HCT116 (cell line): ENCODE results near the gene ARHGAP18. TPM values are rescaled to one million over a fixed set of nuclear protein-coding genes. Genes with fewer than 3 reads are reported as not detected.

Source experiments
- ATAC-seq: fragments of 200-7000 bp; cut with Tn5 transposase; 2 replicates; pipeline ENCODE4 v1.9.1; 2020; ENCODE audit warnings: mild to moderate bottlenecking, moderate library complexity
- BruUV-seq: library from RNA; stranded (reverse); fragments of 400-500 nt; replicated peaks from 2 replicates; lab custom pipeline; 2021; lab: Mats Ljungman, UMichigan
- CTCF ChIA-PET: fragments of 300-600 bp; sonication (Branson Sonifier 250); formaldehyde crosslinking; loops from one replicate; lab custom pipeline; 2021; ENCODE audit warnings: antibody characterized with exemption; lab: Charles Lee
- POLR2A ChIA-PET: fragments of 300-600, 350-600 bp; sonication (Branson Sonifier 250); formaldehyde crosslinking; loops from one replicate; lab custom pipeline; 2021; ENCODE audit warnings: antibody characterized with exemption; lab: Charles Lee
- RAD21 ChIA-PET, 2 experiments: fragments of 300-600 bp; sonication (Branson Sonifier 250); formaldehyde crosslinking; loops; one replicate each; lab custom pipeline; 2023; ENCODE audit warnings: low total read pairs in 2 of 2; ENCODE audit not compliant: uncharacterized antibody in 2 of 2, unreplicated experiment in 2 of 2, low non-redundant PET in 1 of 2; lab: Charles Lee
- DNase-seq: peaks from one replicate; pipeline ENCODE4 v3.0.0-alpha.2; 2010; ENCODE audit warnings: low read depth, low spot score
- H2AFZ ChIP-seq: fragments of 200-600 bp; shearing (Covaris generic), sonication (generic); 2 replicates; pipeline ENCODE4 v1.6.1; 2017; ENCODE audit warnings: low read depth, mixed run types, mixed read lengths, antibody characterized with exemption, low read length; ENCODE audit not compliant: poor library complexity, severe bottlenecking
- H3K27ac ChIP-seq: 2 replicates; pipeline ENCODE4 v1.5.1; 2012; ENCODE audit warnings: low read depth, low read length
- H3K27me3 ChIP-seq: fragments of 200-600 bp; sonication (generic); 2 replicates; pipeline ENCODE4 v1.6.1; 2016; ENCODE audit warnings: mixed run types, low read length, mixed read lengths; ENCODE audit not compliant: insufficient read depth
- H3K36me3 ChIP-seq, 2 experiments: fragments of 200-500 bp in 1 of 2; fragments of 200-600 bp in 1 of 2; sonication (Bioruptor generic) in 1 of 2; sonication (generic) in 1 of 2; 2 replicates each; pipeline versions ENCODE4 v1.5.1 to v1.6.1; 2014 to 2016; ENCODE audit warnings: low read length in 2 of 2, inconsistent platforms in 1 of 2, mixed read lengths in 1 of 2, mixed run types in 1 of 2; ENCODE audit not compliant: insufficient read depth in 2 of 2, control insufficient read depth in 1 of 2
- H3K4me1 ChIP-seq, 2 experiments: fragments of 200-600 bp in 1 of 2; sonication (generic) in 1 of 2; 2 replicates each; pipeline versions ENCODE4 v1.5.1 to v1.6.1; 2012 to 2017; ENCODE audit warnings: low read length in 2 of 2, inconsistent platforms in 1 of 2, mild to moderate bottlenecking in 1 of 2, mixed read lengths in 1 of 2, mixed run types in 1 of 2, moderate library complexity in 1 of 2; ENCODE audit not compliant: insufficient read depth in 2 of 2, control insufficient read depth in 1 of 2
- H3K4me2 ChIP-seq: fragments of 200-600 bp; sonication (generic); 2 replicates; pipeline ENCODE4 v1.6.1; 2017; ENCODE audit warnings: mixed run types, low read length, mixed read lengths
- H3K4me3 ChIP-seq, 2 experiments: fragments of 200-600 bp in 1 of 2; sonication (generic) in 1 of 2; replicated peaks in 1 of 2; 2 replicates each; pipeline ENCODE4 v1.5.1; 2011 to 2016; ENCODE audit warnings: low read length in 2 of 2, control low read depth in 1 of 2, low read depth in 1 of 2, mild to moderate bottlenecking in 1 of 2, mixed read lengths in 1 of 2, mixed run types in 1 of 2
- H3K79me2 ChIP-seq: fragments of 200-600 bp; sonication (generic); 2 replicates; pipeline ENCODE4 v1.6.1; 2017; ENCODE audit warnings: mild to moderate bottlenecking, mixed run types, low read length, moderate library complexity, mixed read lengths; ENCODE audit not compliant: insufficient read depth
- H3K9ac ChIP-seq: fragments of 200-600 bp; sonication (generic); 2 replicates; pipeline ENCODE4 v1.6.1; 2016; ENCODE audit warnings: low read length, mixed read lengths
- H3K9me2 ChIP-seq: fragments of 200-600 bp; sonication (generic), shearing (Covaris generic); 2 replicates; pipeline ENCODE4 v1.6.1; 2017; ENCODE audit warnings: mixed run types, mild to moderate bottlenecking, moderate library complexity; ENCODE audit not compliant: insufficient read depth
- H3K9me3 ChIP-seq, 2 experiments: fragments of 200-500 bp in 1 of 2; fragments of 200-600 bp in 1 of 2; sonication (Bioruptor generic) in 1 of 2; sonication (generic) in 1 of 2; 2 replicates each; pipeline ENCODE4 v1.6.1; 2014 to 2017; ENCODE audit warnings: low read length in 2 of 2, mixed read lengths in 2 of 2, inconsistent platforms in 1 of 2, low read depth in 1 of 2, mild to moderate bottlenecking in 1 of 2, mixed run types in 1 of 2, moderate library complexity in 1 of 2; ENCODE audit not compliant: control insufficient read depth in 1 of 2, insufficient read depth in 1 of 2
- H4K20me1 ChIP-seq: fragments of 200-600 bp; sonication (generic), shearing (Covaris generic); 2 replicates; pipeline ENCODE4 v1.6.1; 2017; ENCODE audit warnings: mixed run types, mild to moderate bottlenecking, moderate library complexity; ENCODE audit not compliant: insufficient read depth
- ATF3 ChIP-seq: IDR thresholded peaks from 2 replicates; pipeline ENCODE4 v1.6.1; 2012
- EGR1 ChIP-seq: IDR thresholded peaks from 2 replicates; pipeline ENCODE4 v1.6.1; 2012; ENCODE audit warnings: low read depth
- ELF1 ChIP-seq: IDR thresholded peaks from 2 replicates; pipeline ENCODE4 v1.6.1; 2012; ENCODE audit warnings: low read depth, borderline replicate concordance
- EZH2phosphoT487 ChIP-seq: fragments of 200-600 bp; IDR thresholded peaks from 2 replicates; pipeline ENCODE4 v1.6.1; 2018; ENCODE audit warnings: antibody characterized with exemption, borderline replicate concordance
- FOSL1 ChIP-seq: IDR thresholded peaks from 2 replicates; pipeline ENCODE4 v1.6.1; 2012; ENCODE audit warnings: low read depth
- MAX ChIP-seq: IDR thresholded peaks from 2 replicates; pipeline ENCODE4 v1.6.1; 2012
- POLR2A ChIP-seq: IDR thresholded peaks from 2 replicates; pipeline ENCODE4 v1.7.0; 2011; ENCODE audit warnings: borderline replicate concordance; ENCODE audit not compliant: insufficient read depth, insufficient read length; ENCODE audit errors: extremely low read depth
- POLR2AphosphoS5 ChIP-seq: IDR thresholded peaks from 2 replicates; pipeline ENCODE4 v1.6.1; 2011; ENCODE audit warnings: mild to moderate bottlenecking, low read depth, low read length, moderate library complexity
- RAD21 ChIP-seq: IDR thresholded peaks from 2 replicates; pipeline ENCODE4 v1.6.1; 2012; ENCODE audit warnings: low read depth, mild to moderate bottlenecking
- SP1 ChIP-seq: IDR thresholded peaks from 2 replicates; pipeline ENCODE4 v1.6.1; 2012; ENCODE audit warnings: low read depth
- SRF ChIP-seq: IDR thresholded peaks from 2 replicates; pipeline ENCODE4 v1.6.1; 2012; ENCODE audit warnings: low read depth
- TCF7L2 ChIP-seq: IDR thresholded peaks from 2 replicates; pipeline ENCODE4 v1.7.0; 2011; ENCODE audit warnings: borderline replicate concordance, inconsistent platforms; ENCODE audit not compliant: insufficient read depth, insufficient read length; ENCODE audit errors: extremely low read depth
- YY1 ChIP-seq: IDR thresholded peaks from 2 replicates; pipeline ENCODE4 v1.6.1; 2011; ENCODE audit warnings: low read length, low read depth, moderate library complexity, mild to moderate bottlenecking; ENCODE audit not compliant: insufficient replicate concordance; ENCODE audit errors: extremely low read depth
- ZBTB33 ChIP-seq: IDR thresholded peaks from 2 replicates; pipeline ENCODE4 v1.6.1; 2011; ENCODE audit warnings: mild to moderate bottlenecking, low read length, moderate library complexity; ENCODE audit not compliant: insufficient replicate concordance; ENCODE audit errors: extremely low read depth
- ZFX ChIP-seq: fragments of 450-650 bp; IDR thresholded peaks from 2 replicates; pipeline ENCODE4 v1.6.1; 2017
- ZNF274 ChIP-seq: fragments of 200-500 bp; sonication (Bioruptor generic); IDR thresholded peaks from 2 replicates; pipeline ENCODE4 v1.6.1; 2014; ENCODE audit warnings: mild to moderate bottlenecking, low read depth, low read length, inconsistent platforms
- intact Hi-C: fragments of 100-400 bp; cut with micrococcal nuclease; formaldehyde crosslinking; loops from 2 replicates; pipeline ENCODE4 v1.10.0; 2022
- total RNA-seq: library from RNA; stranded (reverse); gene quantifications from one replicate; pipeline ENCODE4 v1.2.1, GENCODE V29; 2021; ENCODE audit not compliant: unreplicated experiment
- TF ChIP-seq, protein P1 (sequence below): IDR thresholded peaks from 2 replicates; pipeline ENCODE4 v1.6.1; 2012; ENCODE audit warnings: low read depth
- TF ChIP-seq, protein P2 (sequence below), 3 experiments: fragments of 200-600 bp in 1 of 3; sonication (generic) in 1 of 3; IDR thresholded peaks in 2 of 3; conservative IDR thresholded peaks in 1 of 3; 2 replicates each; pipeline ENCODE4 v1.5.1; 2012 to 2017; ENCODE audit warnings: low read depth in 2 of 3, low read length in 2 of 3, antibody characterized with exemption in 1 of 3, borderline replicate concordance in 1 of 3, control low read depth in 1 of 3, mild to moderate bottlenecking in 1 of 3, mixed read lengths in 1 of 3, mixed run types in 1 of 3, moderate library complexity in 1 of 3; ENCODE audit not compliant: insufficient read depth in 1 of 3

The ARHGAP18 gene
- total RNA-seq, 1 experiment from 2014 or later = 70.3 TPM

DNA sequence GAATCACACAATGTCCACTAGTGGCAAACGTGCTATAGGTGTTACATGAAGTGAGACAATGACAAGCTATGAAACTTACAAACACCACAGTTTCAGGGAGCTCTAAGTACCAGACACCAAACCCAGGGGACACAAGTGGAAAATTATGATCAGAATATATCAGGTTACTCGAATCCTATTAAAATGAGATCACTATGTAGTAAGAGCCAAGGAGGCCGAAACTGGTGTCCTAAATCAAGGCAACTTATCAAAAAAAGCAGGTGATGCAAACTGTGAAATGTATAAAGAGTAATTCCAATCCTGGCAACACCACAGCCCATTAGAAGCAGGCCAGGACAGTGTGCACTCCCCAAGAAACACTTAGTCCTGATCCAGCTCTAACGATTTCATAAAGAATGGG is 100.3 kb downstream of the ARHGAP18 start (continued):
- TF ChIP-seq, protein P1, sequence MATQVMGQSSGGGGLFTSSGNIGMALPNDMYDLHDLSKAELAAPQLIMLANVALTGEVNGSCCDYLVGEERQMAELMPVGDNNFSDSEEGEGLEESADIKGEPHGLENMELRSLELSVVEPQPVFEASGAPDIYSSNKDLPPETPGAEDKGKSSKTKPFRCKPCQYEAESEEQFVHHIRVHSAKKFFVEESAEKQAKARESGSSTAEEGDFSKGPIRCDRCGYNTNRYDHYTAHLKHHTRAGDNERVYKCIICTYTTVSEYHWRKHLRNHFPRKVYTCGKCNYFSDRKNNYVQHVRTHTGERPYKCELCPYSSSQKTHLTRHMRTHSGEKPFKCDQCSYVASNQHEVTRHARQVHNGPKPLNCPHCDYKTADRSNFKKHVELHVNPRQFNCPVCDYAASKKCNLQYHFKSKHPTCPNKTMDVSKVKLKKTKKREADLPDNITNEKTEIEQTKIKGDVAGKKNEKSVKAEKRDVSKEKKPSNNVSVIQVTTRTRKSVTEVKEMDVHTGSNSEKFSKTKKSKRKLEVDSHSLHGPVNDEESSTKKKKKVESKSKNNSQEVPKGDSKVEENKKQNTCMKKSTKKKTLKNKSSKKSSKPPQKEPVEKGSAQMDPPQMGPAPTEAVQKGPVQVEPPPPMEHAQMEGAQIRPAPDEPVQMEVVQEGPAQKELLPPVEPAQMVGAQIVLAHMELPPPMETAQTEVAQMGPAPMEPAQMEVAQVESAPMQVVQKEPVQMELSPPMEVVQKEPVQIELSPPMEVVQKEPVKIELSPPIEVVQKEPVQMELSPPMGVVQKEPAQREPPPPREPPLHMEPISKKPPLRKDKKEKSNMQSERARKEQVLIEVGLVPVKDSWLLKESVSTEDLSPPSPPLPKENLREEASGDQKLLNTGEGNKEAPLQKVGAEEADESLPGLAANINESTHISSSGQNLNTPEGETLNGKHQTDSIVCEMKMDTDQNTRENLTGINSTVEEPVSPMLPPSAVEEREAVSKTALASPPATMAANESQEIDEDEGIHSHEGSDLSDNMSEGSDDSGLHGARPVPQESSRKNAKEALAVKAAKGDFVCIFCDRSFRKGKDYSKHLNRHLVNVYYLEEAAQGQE = no peak
- TF ChIP-seq SP1 (no peak), POLR2AphosphoS5 (no peak), EGR1 (no peak)

DNA sequence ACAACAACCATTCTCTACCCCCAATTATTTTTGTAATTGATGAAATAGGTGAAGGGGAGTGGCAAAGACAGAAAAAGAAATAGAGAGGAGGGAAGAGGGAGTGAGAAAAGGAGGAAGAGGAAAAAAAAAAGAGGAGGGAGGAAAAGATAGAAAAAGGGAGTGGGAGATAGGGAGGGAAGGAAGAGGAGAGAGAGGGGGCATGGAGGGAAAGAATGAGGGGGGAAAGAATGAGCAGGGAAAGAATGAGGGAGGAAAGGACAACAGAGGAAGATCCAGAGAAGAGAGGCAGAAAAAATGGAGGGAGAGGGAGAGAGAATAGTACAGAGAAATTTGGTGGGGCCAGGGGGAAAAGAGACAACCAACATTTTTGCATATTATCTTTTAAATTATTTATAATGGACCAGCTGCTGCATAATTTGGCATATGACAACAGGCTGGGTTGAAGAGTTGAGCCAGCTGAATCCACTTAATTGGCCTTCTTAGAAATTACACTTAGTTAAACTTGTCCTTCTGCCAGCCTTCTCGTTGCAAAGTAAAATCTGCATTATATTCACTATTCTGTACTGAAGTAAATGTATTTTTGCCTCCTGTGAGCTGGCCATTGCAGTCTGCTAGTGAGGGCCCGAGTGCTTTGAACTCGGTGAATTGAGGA is 101.0 kb downstream of the ARHGAP18 start:
- no peak overlapping the region for H3K9ac ChIP-seq
- CTCF ChIA-PET = no interaction called here
- no peaks in the 10 kb centered on the region for H3K79me2 ChIP-seq
- H4K20me1 ChIP-seq = no peaks in the 10 kb centered on the region
- DNase-seq (no peak), ATAC-seq (no peak)
- H3K9me3 ChIP-seq = no peaks in the 10 kb centered on the region
- BruUV-seq = no TSS peak
- H3K27me3 ChIP-seq = no peaks in the 10 kb centered on the region
- H2AFZ ChIP-seq = no peak overlapping the region
- POLR2A ChIA-PET = no interaction called here
- no peak overlapping the region for H3K4me2 ChIP-seq
- intact Hi-C loops = no loop called here
- H3K4me1 ChIP-seq = no peaks in the 10 kb centered on the region
- RAD21 ChIA-PET = no interaction called here
- no peaks in the 10 kb centered on the region for H3K9me2 ChIP-seq
- no peak overlapping the region for H3K27ac ChIP-seq
- H3K4me3 ChIP-seq = no peak overlapping the region
- peaks cover 15 to 37% of the 10 kb centered on the region in 2 experiments; a peak in 3 of 4 replicates for H3K36me3 ChIP-seq
- TF ChIP-seq TCF7L2 (no peak), ATF3 (no peak), EZH2phosphoT487 (no peak), FOSL1 (no peak), YY1 (no peak), EGR1 (no peak), ZBTB33 (no peak), MAX (no peak), ELF1 (no peak), ZNF274 (no peak), POLR2A (no peak), SP1 (no peak), ZFX (no peak), RAD21 (no peak), SRF (no peak)
- TF ChIP-seq, protein P2, sequence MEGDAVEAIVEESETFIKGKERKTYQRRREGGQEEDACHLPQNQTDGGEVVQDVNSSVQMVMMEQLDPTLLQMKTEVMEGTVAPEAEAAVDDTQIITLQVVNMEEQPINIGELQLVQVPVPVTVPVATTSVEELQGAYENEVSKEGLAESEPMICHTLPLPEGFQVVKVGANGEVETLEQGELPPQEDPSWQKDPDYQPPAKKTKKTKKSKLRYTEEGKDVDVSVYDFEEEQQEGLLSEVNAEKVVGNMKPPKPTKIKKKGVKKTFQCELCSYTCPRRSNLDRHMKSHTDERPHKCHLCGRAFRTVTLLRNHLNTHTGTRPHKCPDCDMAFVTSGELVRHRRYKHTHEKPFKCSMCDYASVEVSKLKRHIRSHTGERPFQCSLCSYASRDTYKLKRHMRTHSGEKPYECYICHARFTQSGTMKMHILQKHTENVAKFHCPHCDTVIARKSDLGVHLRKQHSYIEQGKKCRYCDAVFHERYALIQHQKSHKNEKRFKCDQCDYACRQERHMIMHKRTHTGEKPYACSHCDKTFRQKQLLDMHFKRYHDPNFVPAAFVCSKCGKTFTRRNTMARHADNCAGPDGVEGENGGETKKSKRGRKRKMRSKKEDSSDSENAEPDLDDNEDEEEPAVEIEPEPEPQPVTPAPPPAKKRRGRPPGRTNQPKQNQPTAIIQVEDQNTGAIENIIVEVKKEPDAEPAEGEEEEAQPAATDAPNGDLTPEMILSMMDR (IDR thresholded peaks at IDR 0.05 in 2 of 3, conservative IDR thresholded peaks at IDR 0.05 in 1 of 3; ENCODE audit: borderline replicate concordance in 1 of 3, insufficient read depth in 1 of 3, low read depth in 2 of 3, low read length in 2 of 3) = no peak
